ENCODE data around the gene DPM3.

DPM3 gene

DNA sequence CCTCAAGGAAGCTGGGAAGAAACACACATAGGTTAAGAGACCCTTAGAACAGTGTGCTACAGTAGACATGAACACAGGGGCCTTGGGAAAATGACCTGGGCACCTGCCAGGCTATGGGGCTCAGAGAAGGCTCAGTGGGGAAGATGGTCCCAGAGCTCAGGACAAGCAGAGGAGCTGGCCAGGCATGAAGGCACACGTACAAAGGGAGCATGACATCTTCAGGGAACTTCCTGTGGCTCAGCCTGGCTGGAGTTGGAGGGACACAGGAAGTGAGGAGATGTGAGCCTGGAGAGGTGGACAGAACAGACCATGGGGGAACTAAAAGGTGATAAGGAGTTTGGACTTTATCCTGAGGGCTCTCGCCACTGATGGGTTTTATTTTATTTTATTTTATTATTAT is 8.5 kb downstream of the DPM3 start:
- TF ChIP-seq, protein P1, sequence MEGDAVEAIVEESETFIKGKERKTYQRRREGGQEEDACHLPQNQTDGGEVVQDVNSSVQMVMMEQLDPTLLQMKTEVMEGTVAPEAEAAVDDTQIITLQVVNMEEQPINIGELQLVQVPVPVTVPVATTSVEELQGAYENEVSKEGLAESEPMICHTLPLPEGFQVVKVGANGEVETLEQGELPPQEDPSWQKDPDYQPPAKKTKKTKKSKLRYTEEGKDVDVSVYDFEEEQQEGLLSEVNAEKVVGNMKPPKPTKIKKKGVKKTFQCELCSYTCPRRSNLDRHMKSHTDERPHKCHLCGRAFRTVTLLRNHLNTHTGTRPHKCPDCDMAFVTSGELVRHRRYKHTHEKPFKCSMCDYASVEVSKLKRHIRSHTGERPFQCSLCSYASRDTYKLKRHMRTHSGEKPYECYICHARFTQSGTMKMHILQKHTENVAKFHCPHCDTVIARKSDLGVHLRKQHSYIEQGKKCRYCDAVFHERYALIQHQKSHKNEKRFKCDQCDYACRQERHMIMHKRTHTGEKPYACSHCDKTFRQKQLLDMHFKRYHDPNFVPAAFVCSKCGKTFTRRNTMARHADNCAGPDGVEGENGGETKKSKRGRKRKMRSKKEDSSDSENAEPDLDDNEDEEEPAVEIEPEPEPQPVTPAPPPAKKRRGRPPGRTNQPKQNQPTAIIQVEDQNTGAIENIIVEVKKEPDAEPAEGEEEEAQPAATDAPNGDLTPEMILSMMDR (IDR thresholded peaks at IDR 0.05) = no peak

DNA sequence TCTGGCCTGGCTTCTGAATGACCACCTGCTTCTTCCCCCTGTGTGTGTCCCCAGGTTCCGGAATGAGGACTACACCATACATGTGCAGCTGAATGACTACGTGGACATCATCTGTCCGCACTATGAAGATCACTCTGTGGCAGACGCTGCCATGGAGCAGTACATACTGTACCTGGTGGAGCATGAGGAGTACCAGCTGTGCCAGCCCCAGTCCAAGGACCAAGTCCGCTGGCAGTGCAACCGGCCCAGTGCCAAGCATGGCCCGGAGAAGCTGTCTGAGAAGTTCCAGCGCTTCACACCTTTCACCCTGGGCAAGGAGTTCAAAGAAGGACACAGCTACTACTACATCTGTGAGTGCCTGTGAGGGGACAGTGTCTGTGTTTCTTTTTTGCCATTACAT is 9.0 kb downstream of the DPM3 start:
- TF ChIP-seq, protein P1 (IDR thresholded peaks at IDR 0.05) = no peak

DNA sequence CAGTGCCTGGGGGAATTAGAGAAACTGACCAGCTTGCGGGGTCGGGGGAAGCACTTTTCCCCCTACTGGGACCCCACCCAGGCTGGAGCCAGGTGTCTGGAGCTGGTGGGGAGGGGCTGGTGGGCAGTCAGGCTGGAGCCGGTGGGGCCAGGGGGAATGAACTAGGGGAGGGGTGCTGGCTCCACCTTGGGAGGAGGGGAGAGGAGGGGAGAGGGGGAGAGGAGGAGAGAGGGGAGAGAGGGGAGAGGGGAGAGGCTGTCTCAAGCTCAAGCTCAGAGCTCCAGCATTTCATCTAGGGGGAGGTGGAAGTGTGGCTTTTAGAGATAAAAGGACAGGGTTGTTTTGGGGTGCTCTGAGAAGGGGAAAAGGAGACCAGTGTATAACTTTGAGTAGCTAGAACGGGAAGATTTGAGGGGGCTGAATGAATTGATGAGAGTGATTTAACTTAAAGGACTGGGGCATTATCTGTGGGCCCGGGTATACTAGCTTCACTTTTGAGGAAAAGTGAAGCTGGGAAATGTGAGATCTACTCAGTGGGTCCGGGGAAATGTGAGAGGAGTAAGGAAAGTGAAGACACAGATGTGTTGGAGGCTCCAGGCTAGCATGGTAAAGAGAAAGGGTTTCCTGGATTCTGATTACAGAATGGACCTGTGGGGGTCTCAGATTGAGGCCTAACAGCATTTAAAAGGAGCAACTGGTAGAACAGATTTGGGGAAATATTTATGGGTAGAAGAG is 9.9 kb downstream of the DPM3 start:
- TF ChIP-seq, protein P1 (IDR thresholded peaks at IDR 0.05) = no peak

DNA sequence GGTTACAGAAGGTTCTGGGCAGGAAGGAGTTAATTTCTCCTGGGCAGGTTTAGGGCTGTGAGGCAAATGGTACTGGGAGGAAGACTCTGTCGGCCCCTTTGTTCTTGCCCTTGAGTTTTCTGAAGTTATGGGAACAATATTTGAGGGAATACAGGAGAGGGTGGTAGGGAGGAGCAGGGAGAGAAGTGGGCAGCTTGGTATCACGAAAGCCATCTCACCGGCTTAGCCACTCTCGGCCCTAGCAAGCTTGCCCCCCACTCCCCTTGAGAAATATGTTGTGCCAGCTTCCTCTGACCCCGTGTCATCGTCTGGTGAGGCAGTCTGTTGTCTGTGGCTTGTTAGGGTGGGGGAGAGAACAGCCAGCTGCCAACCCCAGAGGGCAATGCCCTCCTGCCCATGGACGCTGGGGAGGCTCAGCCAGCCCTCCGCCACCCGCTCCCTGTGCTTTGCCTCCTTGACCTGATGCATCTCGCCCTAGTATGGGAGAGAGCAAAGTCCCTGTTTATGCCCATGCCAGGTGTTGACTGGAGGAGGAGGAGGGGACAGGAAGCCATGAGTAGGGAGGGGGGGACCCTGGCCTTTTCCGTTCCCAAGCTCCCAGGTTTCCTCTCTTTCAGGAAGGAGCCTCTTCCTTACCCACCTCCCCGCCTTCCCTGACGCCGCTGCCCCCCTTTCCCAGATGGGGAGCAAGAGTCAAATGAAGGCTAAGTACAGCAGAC is 11.4 kb downstream of the DPM3 start:
- TF ChIP-seq, protein P1 (IDR thresholded peaks at IDR 0.05) = no peak

DNA sequence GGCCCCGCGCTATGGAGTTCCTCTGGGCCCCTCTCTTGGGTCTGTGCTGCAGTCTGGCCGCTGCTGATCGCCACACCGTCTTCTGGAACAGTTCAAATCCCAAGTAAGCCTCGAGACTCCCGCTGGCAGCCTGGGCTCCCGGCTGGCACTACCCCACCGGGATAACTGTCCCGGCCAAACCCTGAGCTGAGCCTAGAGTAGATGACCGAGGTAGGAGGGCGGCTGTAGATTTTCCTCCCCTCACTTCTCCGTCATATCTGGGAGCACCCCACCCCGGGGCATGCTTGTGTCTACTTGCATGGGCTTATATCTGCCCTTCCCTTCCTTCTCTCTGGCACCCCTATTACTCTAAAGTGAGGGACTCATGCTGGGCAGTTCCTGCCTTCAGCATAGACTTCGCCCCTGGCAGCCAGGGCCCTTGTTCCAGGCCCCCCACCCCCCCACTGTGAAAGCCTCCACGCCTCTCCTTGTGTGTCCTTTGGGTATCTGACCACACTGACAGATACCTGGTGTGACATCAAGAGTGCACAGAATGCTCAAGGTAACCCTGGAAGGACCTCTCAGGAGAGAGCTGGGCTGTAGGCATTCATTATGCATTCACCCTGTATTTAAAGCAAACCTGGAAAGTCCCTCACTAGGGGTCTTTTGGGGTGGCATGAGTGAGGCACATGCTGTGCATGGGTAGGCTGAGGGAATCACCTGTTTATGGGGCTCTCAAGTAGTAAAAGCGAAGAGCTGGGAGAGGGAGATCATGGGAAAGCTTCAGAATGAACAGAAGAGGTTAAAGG is 12.2 kb downstream of the DPM3 start:
- TF ChIP-seq, protein P1 (IDR thresholded peaks at IDR 0.05) = no peak

DNA sequence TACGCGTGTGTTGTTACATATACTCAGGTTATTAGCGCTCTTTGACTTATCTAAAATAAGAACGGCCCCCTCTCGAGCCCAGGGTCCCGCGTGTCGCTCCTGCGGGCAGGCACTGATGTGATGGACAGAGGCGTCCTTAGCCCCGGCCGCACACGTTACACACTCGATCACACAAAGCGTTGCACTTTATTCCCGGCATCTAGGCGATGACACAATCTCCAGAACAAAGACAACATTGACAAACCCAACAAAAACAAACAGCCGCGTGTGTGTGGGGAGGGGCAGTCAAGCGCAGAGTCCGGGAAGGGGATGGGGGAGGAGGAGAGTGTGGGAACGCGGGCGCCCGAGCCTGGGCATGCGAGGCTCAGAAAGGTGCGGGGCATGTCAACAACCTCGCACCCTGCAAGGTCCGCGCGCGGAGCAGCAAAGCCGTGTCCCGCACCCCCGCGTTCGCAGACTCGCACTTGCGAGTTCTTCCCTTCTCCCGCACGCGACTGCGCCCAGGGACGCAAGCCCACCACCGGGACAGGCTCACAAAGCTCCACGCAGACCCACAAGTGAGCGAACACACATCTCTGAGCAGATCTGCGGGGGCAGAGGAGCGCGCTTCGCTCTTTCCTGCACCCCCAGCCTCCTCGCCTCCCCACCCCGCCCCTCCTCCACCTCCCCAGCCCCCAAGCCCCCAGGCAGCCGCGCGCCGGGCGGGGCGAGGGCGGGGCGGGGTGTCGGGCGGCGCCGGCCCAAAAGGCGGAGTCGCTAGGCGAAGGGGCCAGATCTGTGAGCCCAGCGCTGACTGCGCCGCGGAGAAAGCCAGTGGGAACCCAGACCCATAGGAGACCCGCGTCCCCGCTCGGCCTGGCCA is 13.0 kb downstream of the DPM3 start, which contains the start of gene EFNA1:
Gene EFNA1, plus strand, starts transcription at position 772 of the 862 bp plus-strand sequence. CDS start 102 bp downstream, outside the sequence.
- TF ChIP-seq, protein P1 (IDR thresholded peaks at IDR 0.05) = no peak
